ENCODE measurements around the gene RHOA.

DNA sequence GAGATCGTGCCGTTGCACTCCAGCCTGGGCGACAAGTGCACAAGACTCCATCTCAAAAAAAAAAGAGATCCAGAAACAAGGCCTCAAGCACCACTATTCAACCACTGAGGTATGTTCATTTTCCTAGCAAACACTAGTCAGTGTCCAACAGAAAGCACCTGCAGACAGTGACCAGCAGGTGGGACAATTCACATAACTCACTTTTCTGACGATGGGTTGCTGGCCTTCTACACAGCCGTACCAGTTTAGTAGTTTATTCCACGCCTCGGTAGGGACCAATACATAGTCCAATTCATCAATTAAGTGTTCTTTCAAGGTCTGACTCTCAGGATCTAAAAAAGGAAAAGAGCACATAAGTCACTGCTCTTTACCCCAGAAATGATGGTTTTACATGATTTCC is 84.3 kb downstream of the RHOA start:
- TF ChIP-seq, protein P1, sequence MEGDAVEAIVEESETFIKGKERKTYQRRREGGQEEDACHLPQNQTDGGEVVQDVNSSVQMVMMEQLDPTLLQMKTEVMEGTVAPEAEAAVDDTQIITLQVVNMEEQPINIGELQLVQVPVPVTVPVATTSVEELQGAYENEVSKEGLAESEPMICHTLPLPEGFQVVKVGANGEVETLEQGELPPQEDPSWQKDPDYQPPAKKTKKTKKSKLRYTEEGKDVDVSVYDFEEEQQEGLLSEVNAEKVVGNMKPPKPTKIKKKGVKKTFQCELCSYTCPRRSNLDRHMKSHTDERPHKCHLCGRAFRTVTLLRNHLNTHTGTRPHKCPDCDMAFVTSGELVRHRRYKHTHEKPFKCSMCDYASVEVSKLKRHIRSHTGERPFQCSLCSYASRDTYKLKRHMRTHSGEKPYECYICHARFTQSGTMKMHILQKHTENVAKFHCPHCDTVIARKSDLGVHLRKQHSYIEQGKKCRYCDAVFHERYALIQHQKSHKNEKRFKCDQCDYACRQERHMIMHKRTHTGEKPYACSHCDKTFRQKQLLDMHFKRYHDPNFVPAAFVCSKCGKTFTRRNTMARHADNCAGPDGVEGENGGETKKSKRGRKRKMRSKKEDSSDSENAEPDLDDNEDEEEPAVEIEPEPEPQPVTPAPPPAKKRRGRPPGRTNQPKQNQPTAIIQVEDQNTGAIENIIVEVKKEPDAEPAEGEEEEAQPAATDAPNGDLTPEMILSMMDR (IDR thresholded peaks at IDR 0.05 in 2 of 3, conservative IDR thresholded peaks at IDR 0.05 in 1 of 3; ENCODE audit: borderline replicate concordance in 1 of 3, insufficient read depth in 1 of 3, low read depth in 2 of 3, low read length in 2 of 3) = peak in 2 of 3 experiments; percentile 46 to 48; a peak in 4 of 6 replicates
- no peak for TF ChIP-seq ATF3 (IDR thresholded peaks at IDR 0.05)
